Activated naive CD8-positive, alpha-beta T cell treated with anti-CD3 and anti-CD28 coated beads, Interleukin-2, amount 10 ng/mL, durations not matched to agents 7 days and 5 days (primary cell): ENCODE data around the gene SHBG. TPM values are rescaled to one million over a fixed set of nuclear protein-coding genes. Genes with fewer than 3 reads are reported as not detected.
A peak's percentile ranks its signal among the peaks of the same experiment; 100 is the strongest.
"Not testable (repeated sequence)": the region's sequence is repeated elsewhere in the genome, so short reads cannot be mapped to it uniquely, and the experiment has no call there.

Experiments used
- ATAC-seq: fragments of 150-1000 bp; cut with Tn5 transposase; one replicate; pipeline ENCODE4 v1.10.0; 2021; ENCODE audit warnings: low read depth, moderate library complexity
- POLR2A ChIA-PET: fragments of 350-600 bp; sonication (Branson Sonifier 250); formaldehyde crosslinking; loops from one replicate; lab custom pipeline; 2021; ENCODE audit warnings: antibody characterized with exemption; lab: Charles Lee
- DNase-seq: peaks from one replicate; pipeline ENCODE4 v3.0.0; 2021
- H3K27ac Mint-ChIP-seq: one replicate; pipeline ENCODE4 v1.8.0; 2022; ENCODE audit warnings: mild to moderate bottlenecking, mixed read lengths
- H3K27me3 Mint-ChIP-seq: one replicate; pipeline ENCODE4 v1.8.0; 2022; ENCODE audit warnings: mild to moderate bottlenecking, moderate library complexity, mixed read lengths
- H3K36me3 Mint-ChIP-seq: one replicate; pipeline ENCODE4 v1.8.0; 2021; ENCODE audit warnings: mild to moderate bottlenecking, mixed read lengths
- H3K4me1 Mint-ChIP-seq: one replicate; pipeline ENCODE4 v1.8.0; 2021; ENCODE audit warnings: mixed read lengths
- H3K4me3 Mint-ChIP-seq: one replicate; pipeline ENCODE4 v1.8.0; 2022; ENCODE audit warnings: mild to moderate bottlenecking, moderate library complexity, mixed read lengths
- H3K9me3 Mint-ChIP-seq: one replicate; pipeline ENCODE4 v1.8.0; 2021; ENCODE audit warnings: mixed read lengths
- total RNA-seq, 2 experiments: library from RNA; stranded (reverse); gene quantifications; one replicate each; pipeline ENCODE4 v1.2.3, GENCODE V29; 2021

SHBG gene
- total RNA-seq, 2 experiments from 2014 or later, result not detected

DNA sequence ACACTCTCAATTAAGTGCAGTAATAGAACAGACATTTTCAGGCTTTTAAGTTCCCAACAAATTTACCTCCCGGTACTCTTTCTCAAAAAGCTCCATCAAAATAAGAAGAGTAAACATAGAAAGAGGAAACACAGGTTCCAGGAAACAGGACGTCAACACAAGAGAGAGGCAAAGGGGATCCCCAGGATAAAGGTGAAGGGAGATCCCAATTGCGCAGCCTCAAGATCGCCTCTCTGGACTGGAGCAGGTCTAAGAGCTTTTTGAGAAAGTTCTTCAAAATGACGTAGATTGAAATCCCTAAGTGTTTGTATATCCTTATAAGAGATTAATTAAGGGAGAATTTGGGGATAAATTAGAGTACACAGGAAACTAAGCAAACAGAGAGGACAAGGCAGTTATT is 11.3 kb upstream of the SHBG start:
- no peak overlapping the region for H3K27ac Mint-ChIP-seq
- peaks cover 4% of the 10 kb centered on the region for H3K4me1 Mint-ChIP-seq
- H3K4me3 Mint-ChIP-seq, result no peak overlapping the region
- H3K27me3 Mint-ChIP-seq, result peaks cover 2% of the 10 kb centered on the region
- H3K9me3 Mint-ChIP-seq, result no peaks in the 10 kb centered on the region
- DNase-seq (no peak), ATAC-seq (no peak)
- POLR2A ChIA-PET, result interaction anchor here (1.9 kb wide), 1 partner anchor 9 kb away, joined by 5 read pairs; the partner anchor contains the start of gene SAT2
- no peaks in the 10 kb centered on the region for H3K36me3 Mint-ChIP-seq

DNA sequence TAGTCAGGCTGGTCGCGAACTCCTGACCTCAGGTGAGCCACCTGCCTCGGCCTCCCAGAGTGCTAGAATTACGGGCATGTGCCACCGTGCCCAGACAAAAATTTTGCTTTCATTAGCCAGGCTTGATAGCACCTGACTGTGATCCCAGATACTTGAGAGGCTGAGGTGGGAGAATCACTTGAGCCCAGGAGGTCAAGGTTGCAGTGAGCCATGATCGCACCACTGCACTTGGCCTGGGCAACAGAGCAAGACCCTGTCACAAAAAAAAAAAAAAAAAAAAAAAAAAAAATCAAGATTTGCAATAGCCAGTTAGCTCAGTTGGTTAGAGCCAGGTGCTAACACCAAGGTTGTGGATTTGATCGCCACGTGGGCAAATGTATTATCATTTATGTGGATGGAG is 9.1 kb upstream of the SHBG start:
- DNase-seq (no peak), ATAC-seq (no peak)
- POLR2A ChIA-PET, result no interaction called here
- no peak overlapping the region for H3K4me3 Mint-ChIP-seq
- no peaks in the 10 kb centered on the region for H3K4me1 Mint-ChIP-seq
- H3K36me3 Mint-ChIP-seq, result no peaks in the 10 kb centered on the region
- H3K27me3 Mint-ChIP-seq, result peaks cover 2% of the 10 kb centered on the region
- H3K27ac Mint-ChIP-seq, result no peak overlapping the region
- no peaks in the 10 kb centered on the region for H3K9me3 Mint-ChIP-seq

DNA sequence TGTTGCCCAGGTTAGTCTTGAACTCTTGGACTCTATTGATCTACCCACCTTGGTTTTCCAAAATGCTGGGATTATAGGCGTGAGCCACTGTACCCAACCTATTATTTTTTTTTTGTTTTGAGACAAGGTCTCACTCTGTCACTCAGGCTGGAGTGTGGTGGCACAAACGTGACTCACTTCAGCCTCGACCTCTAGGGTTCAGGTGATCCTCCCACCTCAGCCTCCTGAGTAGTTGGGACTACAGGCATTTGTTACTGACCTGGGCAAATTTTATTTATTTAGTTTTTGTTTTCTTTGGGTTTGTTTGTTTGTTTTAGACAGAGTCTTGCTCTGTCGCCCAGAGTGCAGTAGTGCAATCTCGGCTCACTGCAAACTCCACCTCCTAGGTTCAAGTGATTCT is 6.3 kb upstream of the SHBG start:
- no peak overlapping the region for H3K27ac Mint-ChIP-seq
- peaks cover 3% of the 10 kb centered on the region for H3K36me3 Mint-ChIP-seq
- H3K9me3 Mint-ChIP-seq, result no peaks in the 10 kb centered on the region
- H3K27me3 Mint-ChIP-seq, result peaks cover 2% of the 10 kb centered on the region
- no peak overlapping the region for H3K4me3 Mint-ChIP-seq
- ATAC-seq (no peak), DNase-seq (no peak)
- POLR2A ChIA-PET, result interaction anchor here (1.4 kb wide), 1 partner anchor 63 kb away, joined by 3 read pairs; no protein-coding TSS in a partner anchor
- peaks cover 12% of the 10 kb centered on the region for H3K4me1 Mint-ChIP-seq

DNA sequence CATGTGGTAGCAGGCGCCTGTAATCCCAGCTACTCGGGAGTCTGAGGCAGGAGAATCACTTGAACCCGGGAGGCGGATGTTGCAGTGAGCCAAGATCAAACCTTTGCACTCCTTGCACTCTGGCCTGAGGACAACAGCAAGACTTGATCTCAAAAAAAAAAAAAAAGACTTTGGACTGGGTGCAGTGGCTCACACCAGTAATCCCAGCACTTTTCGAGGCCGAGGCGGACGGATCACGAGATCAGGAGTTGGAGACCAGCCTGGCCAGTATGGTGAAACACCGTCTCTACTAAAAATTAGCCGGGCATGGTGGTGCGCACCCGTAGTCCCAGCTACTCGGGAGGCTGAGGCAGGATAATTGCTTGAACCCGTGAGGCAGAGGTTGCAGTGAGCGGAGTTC is 4.2 kb upstream of the SHBG start:
- H3K9me3 Mint-ChIP-seq, H3K27ac Mint-ChIP-seq, DNase-seq, H3K4me3 Mint-ChIP-seq, H3K36me3 Mint-ChIP-seq, POLR2A ChIA-PET, H3K27me3 Mint-ChIP-seq, ATAC-seq: not testable (repeated sequence)
- peaks cover 12% of the 10 kb centered on the region for H3K4me1 Mint-ChIP-seq

DNA sequence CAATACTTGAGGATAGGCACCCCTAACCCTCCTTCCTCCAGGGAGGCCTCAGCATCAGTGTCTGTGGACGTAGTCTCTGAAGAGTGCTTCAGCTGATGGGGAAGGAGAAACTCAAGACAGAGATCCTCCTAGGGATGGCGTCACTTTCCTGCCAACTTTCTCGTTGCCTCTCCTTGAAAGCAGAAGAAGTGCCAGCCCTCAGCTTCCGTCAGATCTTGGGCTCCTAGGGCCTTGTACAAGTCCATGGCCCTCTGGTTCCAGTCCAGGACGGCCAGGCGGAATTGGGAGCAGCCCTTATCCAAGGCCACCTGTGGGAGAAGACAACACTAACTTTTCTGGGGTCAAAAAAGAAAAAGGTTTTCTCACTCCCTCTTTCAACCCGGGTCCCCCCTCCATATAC is 3.6 kb upstream of the SHBG start:
- H3K4me1 Mint-ChIP-seq, result peaks cover 12% of the 10 kb centered on the region
- H3K4me3 Mint-ChIP-seq, result peak overlapping the region; percentile 2
- no peaks in the 10 kb centered on the region for H3K9me3 Mint-ChIP-seq
- POLR2A ChIA-PET, result interaction anchor here (2.0 to 2.6 kb wide), 4 partner anchors 9 to 61 kb away, joined by 5 to 50 read pairs (median 16); partner anchors contain the start of genes FXR2, MPDU1, TP53 and WRAP53
- DNase-seq (no peak), ATAC-seq (no peak)
- peaks cover 2% of the 10 kb centered on the region for H3K27me3 Mint-ChIP-seq
- H3K36me3 Mint-ChIP-seq, result peaks cover 3% of the 10 kb centered on the region
- H3K27ac Mint-ChIP-seq, result no peak overlapping the region

DNA sequence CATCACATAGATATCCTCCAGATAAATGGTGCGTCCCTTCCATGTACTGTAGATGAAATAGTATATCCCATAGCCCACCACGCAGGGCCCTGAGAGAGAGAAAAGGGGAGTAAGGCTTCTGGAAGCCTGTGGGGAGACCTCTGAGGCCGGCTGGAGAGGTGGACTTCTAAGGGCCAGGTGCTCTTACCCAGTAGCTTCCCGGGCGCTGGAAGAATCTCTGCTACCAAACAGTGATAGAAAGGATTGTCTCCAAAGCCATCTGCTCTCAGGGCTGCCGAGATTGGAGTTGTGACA is 3.0 kb upstream of the SHBG start:
- H3K9me3 Mint-ChIP-seq, result no peaks in the 10 kb centered on the region
- POLR2A ChIA-PET, result interaction anchor here (1.1 to 2.6 kb wide), 7 partner anchors 10 to 147 kb away, joined by 3 to 50 read pairs (median 7); partner anchors contain the start of genes FXR2, MPDU1, TP53 and WRAP53
- peaks cover 12% of the 10 kb centered on the region for H3K4me1 Mint-ChIP-seq
- H3K36me3 Mint-ChIP-seq, result peaks cover 3% of the 10 kb centered on the region
- H3K4me3 Mint-ChIP-seq, result peak overlapping the region; percentile 95
- peak overlapping the region; percentile 85 for H3K27ac Mint-ChIP-seq
- peaks cover 2% of the 10 kb centered on the region for H3K27me3 Mint-ChIP-seq
- no peak for ATAC-seq
- no peak for DNase-seq

DNA sequence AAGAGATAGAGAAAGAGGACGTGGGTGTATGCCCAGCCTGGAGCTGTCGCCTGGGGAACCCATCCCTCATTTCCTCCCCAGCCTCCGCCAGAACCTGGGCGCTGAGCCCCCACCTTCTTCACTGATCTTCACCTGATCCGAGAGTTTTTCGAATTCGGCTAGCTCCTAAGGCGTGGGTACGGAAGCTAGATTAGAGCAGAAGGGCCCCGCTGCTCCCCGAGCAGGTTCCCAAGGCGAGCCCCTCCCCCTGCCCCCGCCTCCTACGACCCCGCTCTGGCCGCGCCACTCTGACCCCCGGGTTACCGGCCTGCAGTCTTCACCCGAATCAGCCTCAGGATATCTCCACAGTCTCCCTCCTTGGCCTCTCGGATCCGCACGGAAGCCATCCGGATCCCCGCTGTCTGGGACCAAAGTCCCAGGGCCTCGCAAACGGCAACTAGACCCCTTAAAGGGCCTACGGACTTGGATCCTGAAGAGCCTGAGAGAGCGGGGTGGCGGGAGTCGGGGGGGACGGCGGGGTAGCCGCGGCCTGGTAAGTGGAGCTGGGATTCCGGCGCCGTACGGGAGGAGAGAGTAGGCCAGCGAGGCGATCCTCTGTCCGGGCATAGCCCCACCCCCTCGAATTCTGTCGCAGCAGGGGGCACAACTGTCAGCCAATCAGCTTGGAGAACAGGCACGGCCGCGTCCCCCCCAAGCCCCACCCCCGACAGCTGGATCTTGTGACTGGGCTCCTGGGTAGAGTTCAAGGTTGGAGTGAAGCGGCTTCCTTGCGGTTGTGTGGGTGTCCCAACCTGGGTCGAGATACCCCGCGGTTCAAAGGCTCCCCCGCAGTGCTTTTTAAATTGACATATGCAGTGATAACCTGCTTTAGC is 2.4 kb upstream of the SHBG start, which contains the start of gene SAT2:
Gene SAT2 (minus strand): TSS at position 572 of the 872 bp plus-strand sequence. CDS start 186 bp downstream, at position 386.
- Mint-ChIP-seq H3K9me3 (no peaks in the 10 kb centered on the region), H3K4me3 (peak within 1 kb of the TSS; percentile 95), H3K36me3 (peaks cover 3% of the 10 kb centered on the region), H3K27me3 (no peaks in the 10 kb centered on the region), H3K27ac (peak within 1 kb of the TSS; percentile 85), H3K4me1 (peaks cover 14% of the 10 kb centered on the region)
- POLR2A ChIA-PET, result interaction anchor here (0.6 to 2.6 kb wide), 13 partner anchors 9 to 304 kb away, joined by 3 to 50 read pairs (median 5); partner anchors contain the start of genes ATP1B2, CD68, CNTROB and FXR2
- ATAC-seq (peak; percentile 96), DNase-seq (peak; percentile 80)

DNA sequence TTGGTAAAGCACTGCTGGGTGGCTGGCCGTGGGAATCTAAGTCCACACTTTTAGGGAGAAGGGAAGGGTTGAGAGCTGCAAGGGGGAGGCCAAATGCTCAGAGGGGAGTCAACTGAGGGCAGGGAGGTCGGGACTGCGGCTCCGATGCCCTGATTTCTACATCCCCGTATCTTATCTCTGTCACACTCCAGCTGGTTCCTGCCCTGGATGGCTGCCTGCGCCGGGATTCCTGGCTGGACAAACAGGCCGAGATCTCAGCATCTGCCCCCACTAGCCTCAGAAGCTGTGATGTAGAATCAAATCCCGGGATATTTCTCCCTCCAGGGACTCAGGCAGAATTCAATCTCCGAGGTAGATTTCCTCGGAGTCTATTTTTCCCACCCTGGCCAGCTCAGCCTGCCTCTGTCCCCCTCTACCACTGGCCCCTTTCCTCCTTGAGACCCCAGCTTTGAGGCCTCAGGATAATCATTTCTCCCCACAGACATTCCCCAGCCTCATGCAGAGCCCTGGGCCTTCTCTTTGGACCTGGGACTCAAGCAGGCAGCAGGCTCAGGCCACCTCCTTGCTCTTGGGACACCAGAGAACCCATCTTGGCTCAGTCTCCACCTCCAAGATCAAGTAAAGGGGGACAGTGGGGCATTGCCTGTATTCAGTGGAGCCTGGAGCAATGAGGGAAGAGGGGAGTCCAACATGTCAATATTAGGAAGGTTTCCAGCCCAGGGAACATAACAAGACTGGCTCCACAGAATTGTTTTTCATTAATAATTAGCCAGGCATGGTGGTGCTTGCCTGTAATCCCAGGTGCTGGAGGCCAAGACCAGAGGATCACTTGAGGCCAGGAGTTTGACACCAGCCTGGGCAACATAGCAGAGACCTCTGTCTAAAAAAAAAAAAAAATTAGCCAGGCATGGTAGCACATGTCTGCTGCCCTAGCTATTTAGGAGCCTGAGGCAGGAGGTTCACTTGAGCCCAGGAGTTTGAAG is 1.8 kb downstream of the SHBG start:
- no peak for ATAC-seq
- H3K36me3 Mint-ChIP-seq, result no peaks in the 10 kb centered on the region
- POLR2A ChIA-PET, result interaction anchor here (0.8 to 1.3 kb wide), 2 partner anchors 42 to 55 kb away, joined by 5 to 26 read pairs; partner anchors contain the start of genes TP53 and WRAP53
- no peaks in the 10 kb centered on the region for H3K27me3 Mint-ChIP-seq
- no peak overlapping the region for H3K4me3 Mint-ChIP-seq
- H3K27ac Mint-ChIP-seq, result no peak overlapping the region
- no peaks in the 10 kb centered on the region for H3K9me3 Mint-ChIP-seq
- peaks cover 11% of the 10 kb centered on the region for H3K4me1 Mint-ChIP-seq
- DNase-seq, result no peak

DNA sequence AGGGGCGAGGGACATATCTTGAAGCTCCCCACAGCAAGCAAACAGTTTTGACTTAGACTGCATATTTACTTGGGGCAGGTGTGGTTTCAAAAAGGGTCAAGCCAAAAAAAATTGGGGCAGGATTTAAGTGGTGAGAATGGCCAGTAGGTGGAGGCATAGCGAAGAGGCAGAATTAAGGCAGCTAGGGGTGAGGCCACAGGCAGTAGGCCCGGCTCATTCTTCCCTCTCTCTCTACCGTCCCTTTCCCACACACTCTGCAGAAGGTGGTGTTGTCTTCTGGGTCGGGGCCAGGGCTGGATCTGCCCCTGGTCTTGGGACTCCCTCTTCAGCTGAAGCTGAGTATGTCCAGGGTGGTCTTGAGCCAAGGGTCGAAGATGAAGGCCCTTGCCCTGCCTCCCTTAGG is 2.6 kb downstream of the SHBG start:
- no peak overlapping the region for H3K27ac Mint-ChIP-seq

DNA sequence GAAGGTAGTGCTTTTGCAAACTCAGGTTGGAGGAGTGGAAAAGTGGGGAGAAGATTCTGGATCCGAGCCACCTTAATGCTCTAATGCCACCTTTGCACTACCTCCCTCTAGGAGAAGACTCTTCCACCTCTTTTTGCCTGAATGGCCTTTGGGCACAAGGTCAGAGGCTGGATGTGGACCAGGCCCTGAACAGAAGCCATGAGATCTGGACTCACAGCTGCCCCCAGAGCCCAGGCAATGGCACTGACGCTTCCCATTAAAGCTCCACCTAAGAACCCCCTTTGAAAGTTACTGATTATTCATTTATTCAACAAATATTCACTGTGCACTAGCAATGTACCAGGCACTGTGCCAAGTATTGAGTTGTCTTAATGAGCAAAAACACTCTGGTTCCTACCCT is 3.2 kb downstream of the SHBG start:
- no peaks in the 10 kb centered on the region for H3K36me3 Mint-ChIP-seq

More for the DNA sequence above, 2.6 kb downstream of the SHBG start:
- POLR2A ChIA-PET, result interaction anchor here (0.8 to 1.3 kb wide), 2 partner anchors 41 to 54 kb away, joined by 5 to 26 read pairs; partner anchors contain the start of genes TP53 and WRAP53
- Mint-ChIP-seq H3K27me3 (no peaks in the 10 kb centered on the region), H3K36me3 (no peaks in the 10 kb centered on the region), H3K4me3 (no peak overlapping the region), H3K9me3 (no peaks in the 10 kb centered on the region), H3K4me1 (peaks cover 4% of the 10 kb centered on the region)
- no peak for DNase-seq
- peak; percentile 28 for ATAC-seq

GRCh38 chr17:7634384-7634783 is 4.4 kb downstream of the SHBG start:
- ATAC-seq (no peak), DNase-seq (no peak)
- H3K27ac Mint-ChIP-seq, result no peak overlapping the region
- H3K27me3 Mint-ChIP-seq, result peaks cover 6% of the 10 kb centered on the region
- H3K4me3 Mint-ChIP-seq, result no peak overlapping the region
- no peaks in the 10 kb centered on the region for H3K9me3 Mint-ChIP-seq
- no peaks in the 10 kb centered on the region for H3K36me3 Mint-ChIP-seq
- H3K4me1 Mint-ChIP-seq, result peaks cover 3% of the 10 kb centered on the region
- POLR2A ChIA-PET, result interaction anchor here (2.7 kb wide), 1 partner anchor 53 kb away, joined by 11 read pairs; the partner anchor contains the start of genes TP53 and WRAP53

More for the DNA sequence above, 3.2 kb downstream of the SHBG start:
- no peak overlapping the region for H3K4me3 Mint-ChIP-seq
- POLR2A ChIA-PET, result interaction anchor here (0.8 to 2.7 kb wide), 3 partner anchors 40 to 54 kb away, joined by 5 to 26 read pairs (median 11); partner anchors contain the start of genes TP53 and WRAP53
- H3K4me1 Mint-ChIP-seq, result peaks cover 2% of the 10 kb centered on the region
- H3K27me3 Mint-ChIP-seq, result peaks cover 3% of the 10 kb centered on the region
- no peak overlapping the region for H3K27ac Mint-ChIP-seq
- H3K9me3 Mint-ChIP-seq, result no peaks in the 10 kb centered on the region
- DNase-seq (no peak), ATAC-seq (no peak)

DNA sequence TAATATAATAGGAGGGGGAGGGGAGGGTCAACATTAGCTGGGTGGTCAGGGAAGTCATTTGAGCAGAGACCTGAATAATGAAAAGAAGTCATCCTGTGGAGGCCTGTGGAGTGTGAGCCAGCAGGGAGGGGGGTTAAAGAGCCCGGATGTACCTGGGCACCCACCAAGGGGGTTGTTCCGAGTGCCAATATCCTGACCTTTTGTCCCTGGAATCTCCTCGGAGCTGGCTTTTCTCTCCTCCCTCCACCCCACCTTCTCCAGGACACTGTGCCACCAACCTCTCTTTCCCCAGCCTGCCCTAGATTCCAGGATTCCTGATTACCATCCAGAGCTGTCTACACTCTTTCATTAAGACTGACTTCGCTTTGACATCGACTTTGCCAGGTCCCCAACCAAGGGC is 6.2 kb downstream of the SHBG start:
- H3K36me3 Mint-ChIP-seq, result no peaks in the 10 kb centered on the region
- ATAC-seq (no peak), DNase-seq (no peak)
- peaks cover 4% of the 10 kb centered on the region for H3K4me1 Mint-ChIP-seq
- no peak overlapping the region for H3K4me3 Mint-ChIP-seq
- POLR2A ChIA-PET, result no interaction called here
- H3K27me3 Mint-ChIP-seq, result peaks cover 8% of the 10 kb centered on the region
- H3K27ac Mint-ChIP-seq, result no peak overlapping the region
- no peaks in the 10 kb centered on the region for H3K9me3 Mint-ChIP-seq
